Measurements from ENCODE around the gene SEPTIN5.
A peak's percentile ranks its signal among the peaks of the same experiment; 100 is the strongest.

SEPTIN5 gene

DNA sequence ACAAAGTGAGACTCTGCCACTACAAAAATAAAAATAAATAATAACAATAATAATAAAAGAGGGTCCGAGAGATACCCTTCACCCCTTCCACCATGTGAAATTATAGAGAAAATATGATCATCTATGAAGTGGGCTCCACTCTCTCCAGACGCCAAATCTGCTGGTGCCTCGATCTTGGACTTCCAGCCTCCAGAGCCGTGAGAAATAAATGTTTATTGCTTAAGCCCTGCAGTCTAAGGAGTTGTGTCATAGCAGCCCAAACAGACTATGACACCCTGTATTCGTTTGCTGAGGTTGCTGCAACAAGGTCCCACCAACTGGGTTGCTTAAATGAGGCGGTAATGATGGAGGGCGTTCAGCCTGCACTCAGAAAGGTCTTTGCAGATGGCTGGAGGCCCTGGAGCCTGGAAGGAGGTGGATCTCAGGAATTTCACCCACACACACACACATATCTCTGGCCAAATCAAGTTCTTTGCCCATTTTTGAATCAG is 7.6 kb upstream of the SEPTIN5 start:
- DNase-seq, result no peak

DNA sequence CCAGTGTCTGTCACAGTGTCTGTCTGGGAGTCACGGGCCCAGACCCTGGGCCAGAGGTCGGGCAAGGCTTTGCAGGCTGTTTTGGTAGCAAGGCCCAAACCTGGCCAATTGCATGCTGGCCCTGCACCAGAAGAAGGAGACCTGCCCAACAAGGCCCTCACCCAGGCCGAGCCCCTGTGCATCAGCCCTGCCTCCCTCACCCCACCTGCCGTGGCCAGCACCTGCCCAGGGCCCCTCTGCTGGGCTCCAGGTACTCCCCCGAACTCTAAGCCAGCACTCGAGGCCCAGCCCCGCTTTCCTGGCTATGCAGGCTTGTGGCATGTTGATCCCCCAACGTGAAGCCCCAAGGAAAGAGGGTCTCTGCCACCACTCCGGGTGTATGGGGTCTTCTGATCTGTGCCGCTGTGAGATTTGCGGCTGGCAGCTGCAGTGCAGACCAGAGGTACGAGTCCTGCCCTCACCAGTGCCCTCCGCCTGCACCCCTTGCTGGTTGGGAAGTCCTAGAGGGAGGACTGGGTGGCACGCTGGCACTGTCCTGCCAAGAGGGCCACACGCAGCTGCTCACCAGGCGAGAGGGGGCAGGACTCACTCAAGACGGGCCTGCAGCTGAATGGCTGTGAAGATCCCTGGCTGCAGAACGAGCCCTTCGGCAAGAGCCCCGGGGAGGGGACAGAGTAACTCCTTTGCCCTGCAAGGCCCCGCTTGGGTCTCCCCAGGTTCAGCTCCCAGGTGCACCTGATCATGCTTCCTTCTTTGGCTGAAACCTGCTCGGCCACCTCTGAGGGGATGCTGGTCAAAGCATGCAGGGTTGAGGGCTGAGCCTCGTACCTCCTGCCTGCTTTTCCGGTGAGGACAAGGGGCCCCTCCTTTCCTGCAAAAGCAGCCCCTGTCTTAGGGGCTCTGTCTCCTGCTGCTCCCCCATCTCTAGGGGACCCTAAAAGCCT is 6.7 kb upstream of the SEPTIN5 start:
- DNase-seq, result no peak

DNA sequence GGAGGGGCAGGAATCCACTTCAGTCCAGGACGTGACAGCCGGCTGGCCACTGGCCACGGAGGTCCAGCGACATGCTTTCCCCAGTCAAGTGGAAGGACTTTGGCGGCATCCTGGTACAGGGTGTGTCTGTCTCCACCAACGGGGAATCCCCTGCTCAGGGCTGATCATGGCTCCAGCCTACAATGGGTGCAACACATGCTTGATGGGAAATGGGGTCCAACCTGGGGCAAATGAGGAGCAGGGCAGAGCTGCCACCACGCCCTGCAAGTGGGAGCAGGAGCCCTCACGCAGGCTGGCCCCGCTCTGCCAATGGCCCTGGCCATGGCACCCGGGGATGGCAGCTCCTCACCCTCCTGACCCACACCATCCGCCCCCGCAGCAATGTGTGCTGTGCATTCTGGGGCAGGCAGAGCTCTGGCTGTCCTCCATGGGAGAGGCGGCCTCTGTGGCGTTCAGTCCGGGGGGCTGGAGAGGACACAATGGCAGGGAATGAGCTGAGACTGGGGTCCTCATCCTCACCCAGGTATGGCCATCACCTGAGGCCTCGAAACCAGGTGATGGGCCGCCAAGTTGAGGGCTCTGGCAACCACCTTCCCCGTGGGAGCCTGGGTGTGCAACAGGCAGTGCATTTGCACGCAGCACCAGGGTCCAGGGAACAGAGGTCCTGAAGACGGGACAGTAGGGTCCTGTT is 5.8 kb upstream of the SEPTIN5 start:
- DNase-seq, result no peak

DNA sequence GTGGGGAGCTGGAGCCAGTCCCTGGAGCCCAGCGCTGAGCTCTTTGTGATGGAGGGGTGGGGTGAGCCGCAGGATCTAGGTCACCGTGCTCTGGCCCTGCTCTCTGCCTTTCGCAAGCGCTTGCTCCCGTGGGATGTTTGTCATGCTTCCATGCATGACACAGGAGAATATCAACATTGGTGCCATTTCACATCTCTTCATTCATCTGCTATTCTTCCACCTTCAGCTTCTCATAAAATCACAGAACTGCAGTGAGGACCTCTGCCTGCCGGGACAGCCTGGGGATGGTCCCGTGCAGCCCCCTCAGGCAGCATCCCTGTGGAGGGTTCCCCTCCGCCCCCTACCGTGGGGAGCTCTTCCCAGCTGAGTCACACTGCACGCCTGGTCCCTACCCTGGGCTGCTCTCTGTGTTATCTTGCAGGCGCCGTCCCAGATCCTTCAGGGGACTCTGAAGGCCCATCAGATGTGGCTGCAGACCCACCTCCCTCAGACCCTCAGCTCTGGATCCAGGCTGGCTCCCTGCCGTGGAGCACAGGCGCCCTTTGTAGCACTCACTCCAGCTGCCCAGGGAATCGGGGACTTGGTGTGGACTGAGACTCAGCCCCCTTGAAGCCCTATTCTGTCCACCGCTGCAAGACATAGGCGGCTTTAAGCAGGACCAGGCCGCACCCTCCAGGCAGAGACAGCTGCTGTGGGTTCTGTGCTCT is 5.1 kb upstream of the SEPTIN5 start:
- no peak for DNase-seq

DNA sequence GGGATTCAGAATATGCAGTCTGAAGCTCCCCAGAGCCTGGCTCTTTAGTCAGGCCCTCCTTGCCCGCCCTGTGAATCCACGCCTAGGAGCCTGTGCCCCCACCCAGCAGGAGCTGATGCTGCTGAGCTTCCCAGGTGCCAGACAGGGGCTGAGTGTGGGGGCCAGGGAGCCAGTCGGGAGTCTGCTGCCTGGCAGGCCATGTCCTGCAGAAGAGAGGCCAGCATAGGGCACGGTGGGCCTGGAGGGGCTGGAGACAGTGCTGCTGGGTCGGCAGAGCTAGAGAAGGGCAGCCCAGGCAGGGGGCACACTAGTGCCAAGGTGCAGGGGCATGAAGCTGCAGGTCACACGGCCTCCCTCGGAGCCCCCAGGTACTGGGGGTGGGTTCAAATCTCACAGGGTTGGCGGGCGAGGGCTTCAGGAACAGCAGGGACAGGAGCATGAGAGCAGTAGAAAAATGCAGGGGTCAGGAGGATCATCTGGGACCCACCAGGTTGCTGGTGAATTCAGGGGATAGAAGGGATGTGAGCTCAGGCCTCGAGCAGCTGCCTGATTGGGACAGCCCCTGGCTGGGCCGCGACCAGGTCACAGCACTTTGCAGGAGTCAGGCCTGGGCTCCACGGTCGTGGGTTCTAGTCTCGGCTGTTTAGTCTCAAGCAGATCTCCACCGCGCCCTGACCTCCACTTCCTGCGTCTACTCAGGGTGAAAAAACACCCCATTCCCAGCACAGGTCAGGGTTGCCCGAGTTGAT is 4.1 kb upstream of the SEPTIN5 start:
- no peak for DNase-seq

DNA sequence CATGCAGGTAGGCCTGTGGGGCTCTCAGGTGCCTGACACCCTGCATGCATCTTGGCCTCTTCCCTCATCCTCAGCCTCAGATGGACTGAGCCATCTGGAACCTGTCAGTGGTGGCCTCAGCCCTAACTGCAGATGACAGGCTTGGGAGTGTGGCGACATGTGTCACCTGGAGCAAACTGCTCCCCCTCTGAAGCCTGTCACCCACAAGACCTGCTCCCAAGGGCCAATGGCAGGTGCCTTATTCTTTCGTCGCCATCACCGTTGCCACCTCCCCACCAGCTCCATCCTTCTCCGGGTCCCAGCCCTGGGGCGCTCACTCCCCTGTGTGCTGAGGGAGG is 3.6 kb upstream of the SEPTIN5 start:
- DNase-seq, result no peak

DNA sequence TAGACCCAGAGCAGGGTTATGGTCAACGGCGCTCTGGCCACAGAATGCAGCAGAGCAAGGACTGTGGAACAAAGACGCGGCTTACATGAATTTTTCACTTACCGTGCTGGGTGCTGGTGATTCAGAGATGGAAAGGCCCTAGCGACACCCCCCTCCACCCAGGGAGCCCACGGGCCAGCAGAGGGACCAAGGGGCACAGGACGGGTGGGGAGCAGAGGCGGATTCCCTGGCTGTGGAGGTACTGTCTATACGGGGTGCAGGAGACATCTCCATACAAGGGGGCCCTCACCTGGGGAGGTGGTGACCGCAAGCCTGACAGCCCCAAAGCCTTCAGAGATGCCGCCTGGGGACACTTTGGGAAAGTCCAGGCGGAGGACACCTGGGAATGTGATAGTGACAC is 1.1 kb upstream of the SEPTIN5 start:
- no peak for DNase-seq

DNA sequence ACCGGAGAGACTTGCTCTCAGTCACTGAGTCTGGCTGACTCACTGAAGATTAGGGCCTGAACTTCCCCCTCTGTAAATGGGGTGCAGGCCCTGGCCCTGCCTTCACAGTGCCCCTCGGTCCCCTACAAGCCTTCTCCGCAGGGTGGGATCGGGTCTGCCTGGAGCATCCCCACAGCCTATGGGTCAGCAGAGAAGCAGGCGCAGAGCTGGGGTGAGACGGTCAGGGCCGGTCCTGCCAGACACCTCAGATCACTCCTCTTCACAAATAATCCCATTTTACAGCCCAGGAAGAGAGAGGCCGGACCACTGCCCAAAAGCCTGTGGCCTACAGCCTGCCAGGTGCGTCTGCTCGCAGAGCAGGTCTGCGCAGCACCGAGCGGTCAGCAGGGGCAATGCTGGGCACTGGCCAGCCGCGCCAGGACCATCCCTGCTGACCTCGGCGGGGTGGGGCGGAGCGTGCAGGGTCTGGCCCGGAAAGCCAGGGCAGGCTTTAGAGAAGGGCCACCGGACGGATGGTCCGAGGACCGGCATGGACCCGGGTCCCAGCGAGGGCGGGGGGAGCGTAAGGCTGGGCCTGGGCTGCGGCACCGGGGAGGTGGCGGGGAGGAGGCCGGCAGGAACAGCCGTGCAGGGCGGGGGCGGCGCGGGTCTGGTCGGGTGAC is 522 bp upstream of the SEPTIN5 start:
- no peak for DNase-seq

DNA sequence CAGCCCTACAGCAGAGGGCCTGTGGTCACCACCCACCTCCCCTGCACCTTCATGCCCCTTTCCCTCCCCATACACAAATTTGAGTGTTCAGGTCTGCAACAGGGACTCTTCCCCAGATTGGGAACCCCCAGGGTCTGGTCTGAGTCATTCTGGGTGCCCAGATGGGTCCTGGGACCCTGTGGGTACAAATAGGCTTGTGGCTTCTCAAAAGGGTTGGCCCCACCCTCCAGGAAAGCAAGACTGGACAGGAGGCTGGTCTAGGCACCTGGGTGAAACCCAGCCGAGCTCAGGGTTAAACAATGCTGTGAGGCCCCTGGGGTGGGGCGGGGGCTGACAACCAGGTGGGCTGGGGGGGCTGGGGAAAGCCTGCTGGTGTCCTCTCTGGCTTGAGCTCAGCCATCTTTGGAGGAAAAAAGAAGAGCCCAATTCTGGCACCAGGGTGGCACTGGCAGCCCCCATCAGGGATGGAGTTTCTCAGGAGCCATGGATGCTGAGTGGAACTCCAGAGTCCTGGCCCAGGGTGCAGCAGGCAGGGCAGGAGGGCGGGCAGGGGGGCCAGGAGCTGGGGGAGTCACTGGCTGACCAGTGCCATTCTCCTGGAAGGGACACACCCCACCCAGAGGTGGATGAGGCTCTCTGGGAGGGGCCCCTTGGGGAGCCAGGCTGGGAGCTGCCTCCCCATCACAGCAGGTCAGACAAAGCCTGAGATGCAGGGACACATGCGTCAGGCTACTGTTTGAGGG is 1.1 kb downstream of the SEPTIN5 start:
- DNase-seq, result no peak

DNA sequence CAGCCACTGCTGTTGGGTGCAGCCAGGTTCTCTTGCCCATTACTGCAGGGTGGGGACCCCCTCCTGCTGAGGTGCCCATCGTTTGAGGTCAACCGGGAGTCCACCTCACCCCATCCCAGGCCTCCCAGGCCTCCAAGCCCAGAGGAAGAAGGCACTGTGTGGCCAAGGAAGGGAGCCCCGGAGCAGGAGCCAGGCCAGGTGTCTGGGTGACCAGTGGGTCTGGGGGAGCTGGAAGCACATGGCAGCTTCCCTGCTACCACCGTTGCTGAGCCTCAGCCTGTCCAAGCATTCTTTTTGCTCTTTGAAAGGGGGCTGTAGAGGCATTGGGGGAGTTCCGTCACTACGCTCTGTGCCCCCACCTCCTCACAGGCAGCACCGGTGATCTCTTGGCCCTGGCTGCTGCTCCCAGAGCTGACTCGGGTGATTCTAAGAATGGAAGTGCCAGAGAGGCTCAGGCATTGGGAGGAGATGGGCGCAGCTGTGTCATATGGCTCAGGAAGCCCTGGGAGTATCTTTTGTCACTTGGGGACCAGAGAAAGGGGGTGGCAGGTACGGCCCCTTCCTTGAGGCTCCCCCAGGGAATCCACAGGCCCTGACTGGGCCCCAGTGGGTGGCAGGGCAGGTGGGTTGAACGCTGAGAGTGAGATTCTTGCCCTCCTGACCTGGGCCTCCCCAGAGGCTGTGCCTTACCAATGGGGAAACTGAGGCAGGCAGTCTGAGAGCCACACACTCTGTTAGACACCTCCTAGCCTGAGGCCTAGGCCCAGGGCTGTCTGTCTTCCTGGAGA is 1.9 kb downstream of the SEPTIN5 start:
- no peak for DNase-seq

DNA sequence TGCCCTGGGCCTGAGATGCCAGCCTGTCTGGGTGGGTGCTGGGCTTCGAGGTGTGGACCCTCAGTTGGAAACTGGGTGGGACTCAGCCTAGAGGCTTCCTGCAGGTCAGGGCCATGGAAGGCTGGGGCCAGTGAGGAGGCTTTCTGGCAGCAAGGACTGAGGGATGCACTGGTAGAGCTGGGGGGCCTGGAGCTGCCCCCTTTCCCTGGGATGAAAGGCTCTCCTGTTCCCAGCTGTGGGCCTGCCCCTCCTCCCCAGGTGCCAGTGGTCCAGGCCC is 2.5 kb downstream of the SEPTIN5 start:
- DNase-seq, result no peak

DNA sequence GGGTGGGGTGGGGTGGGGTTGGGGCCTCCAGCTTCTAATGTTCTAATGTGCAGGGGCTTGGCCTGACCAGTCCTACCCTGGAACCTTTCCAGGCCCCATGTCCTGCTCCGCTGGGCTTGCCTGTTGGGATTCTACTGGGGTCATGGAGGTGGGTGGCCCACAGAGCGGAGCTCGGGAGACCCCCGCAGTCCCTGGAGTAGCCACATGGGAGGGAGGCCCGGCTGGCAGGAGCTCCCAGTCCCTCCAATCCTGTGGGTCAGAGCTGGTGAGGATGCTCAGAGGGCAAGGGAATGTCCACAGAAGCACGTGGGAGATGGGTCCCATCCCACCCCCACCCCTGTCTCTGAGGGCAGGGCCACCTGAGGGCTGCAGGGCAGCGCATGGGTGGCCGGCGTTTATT is 2.9 kb downstream of the SEPTIN5 start:
- DNase-seq, result no peak

DNA sequence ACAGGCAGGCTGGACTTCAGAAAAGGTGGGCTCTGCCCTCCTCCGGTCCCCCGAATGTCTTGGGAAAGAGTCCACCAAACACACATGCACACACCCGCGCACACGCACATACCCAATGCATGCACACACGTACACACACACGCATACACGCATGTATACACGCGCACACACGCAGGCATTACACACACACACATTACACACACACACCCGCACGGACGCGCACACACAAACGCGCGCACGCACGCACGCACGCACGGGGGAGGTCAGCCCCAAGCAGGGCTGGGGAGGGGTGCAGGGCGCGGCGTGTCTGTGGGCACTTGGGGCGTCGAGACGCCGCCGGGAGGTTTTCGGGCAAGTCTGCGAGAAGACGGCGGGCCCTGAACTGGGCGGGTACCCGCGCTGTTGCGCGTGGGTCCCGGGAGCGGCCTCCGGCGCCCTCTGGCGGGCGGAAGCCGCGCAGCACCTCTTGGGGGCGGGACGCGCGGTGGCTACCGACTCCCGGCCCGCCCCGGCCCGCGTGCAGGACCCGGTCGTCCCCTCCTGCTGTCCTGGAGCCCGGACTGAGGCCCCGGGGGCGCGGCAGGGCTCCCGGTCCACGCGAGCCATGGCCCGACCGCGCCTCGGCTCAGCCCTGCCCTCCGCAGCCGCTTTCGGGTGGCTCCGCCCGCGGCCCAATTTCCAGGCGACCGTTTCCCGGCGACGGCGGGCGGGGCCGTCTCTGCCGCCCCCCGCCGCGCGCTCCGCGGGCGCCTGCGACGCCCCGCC is 3.6 kb downstream of the SEPTIN5 start:
- DNase-seq, result peak; percentile 78 to 82

DNA sequence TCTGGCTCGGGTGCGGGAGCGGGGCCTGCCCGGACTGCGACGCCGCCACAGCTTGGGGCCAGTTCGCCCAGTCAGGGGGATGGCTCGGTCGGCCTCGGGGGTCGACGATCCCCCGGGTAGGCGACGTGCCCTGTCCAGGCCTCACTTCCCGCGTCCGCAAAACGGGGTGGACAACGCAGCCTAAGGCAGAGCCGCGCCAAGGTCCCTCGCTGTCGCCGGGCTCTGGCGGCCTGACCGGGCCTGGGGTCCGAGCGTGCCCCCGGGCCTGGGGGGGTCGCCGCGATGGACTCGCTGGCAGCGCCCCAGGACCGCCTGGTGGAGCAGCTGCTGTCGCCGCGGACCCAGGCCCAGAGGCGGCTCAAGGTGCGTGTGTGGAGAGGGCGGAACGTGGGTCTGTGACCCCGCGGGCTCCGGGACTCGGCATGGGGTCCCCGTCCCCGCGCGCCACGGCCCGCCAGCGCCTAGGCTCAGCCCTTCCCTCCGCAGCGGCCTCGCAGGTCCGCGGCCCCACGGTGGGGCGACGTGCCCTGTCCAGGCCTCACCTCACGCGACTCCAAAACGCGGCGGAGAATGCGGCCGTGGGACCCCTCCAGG is 4.2 kb downstream of the SEPTIN5 start:
- no peak for DNase-seq

DNA sequence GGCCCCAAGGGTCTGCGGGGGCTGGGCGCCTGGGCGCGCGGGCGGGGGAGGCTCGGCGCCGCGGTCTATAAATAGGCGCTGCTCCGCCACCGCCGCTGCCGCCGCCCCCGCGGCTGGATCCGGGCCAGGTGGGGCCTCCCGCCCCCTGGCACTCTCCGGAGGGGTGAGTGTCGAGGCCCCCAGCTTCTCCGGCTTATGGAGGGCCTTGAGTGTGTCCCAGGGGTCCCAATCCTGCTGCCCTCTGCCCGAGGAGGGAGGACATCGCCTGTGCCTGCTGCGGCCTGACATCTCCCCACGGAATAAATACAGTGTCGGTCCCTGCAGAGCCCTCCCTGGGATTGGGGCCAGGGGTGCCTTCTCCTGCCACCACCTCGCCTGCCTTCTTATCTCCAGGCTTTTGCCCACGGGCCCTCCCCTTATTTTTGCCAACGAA is 4.8 kb downstream of the SEPTIN5 start:
- no peak for DNase-seq

DNA sequence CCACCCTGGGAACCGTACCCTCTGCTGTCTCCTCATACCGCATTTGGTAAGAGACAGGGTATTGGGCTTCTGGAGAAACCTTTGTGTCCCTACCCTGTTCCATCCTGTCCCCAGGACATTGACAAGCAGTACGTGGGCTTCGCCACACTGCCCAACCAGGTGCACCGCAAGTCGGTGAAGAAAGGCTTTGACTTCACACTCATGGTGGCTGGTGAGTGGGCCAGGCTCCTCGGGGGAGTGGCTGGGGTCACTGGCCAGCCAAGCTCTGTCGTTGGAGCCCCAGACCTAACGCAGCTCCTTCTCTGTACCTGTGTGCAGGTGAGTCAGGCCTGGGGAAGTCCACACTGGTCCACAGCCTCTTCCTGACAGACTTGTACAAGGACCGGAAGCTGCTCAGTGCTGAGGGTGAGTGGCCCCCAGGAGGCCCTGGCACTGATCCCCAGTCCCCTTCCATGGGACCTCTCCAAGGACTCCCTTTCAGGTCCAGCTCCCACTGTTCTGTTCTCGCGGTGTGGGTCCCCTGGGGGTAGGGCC is 5.3 kb downstream of the SEPTIN5 start:
- DNase-seq, result no peak

DNA sequence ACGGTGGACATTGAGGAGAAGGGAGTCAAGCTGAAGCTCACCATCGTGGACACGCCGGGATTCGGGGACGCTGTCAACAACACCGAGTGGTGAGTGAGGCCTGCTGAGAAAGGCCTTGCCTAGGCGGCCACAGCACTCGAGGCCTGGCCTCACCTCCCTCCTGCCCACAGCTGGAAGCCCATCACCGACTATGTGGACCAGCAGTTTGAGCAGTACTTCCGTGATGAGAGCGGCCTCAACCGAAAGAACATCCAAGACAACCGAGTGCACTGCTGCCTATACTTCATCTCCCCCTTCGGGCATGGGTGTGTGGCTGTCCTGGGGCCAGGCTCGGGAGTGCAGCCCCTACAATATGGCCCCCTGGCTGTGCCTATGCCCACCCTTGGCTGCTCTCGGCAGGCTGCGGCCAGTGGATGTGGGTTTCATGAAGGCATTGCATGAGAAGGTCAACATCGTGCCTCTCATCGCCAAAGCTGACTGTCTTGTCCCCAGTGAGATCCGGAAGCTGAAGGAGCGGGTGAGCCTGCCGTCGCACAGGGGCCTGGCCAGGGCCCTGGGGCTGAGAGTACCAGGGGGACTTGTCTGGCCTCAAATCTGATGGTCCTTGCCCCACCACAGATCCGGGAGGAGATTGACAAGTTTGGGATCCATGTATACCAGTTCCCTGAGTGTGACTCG is 6.0 kb downstream of the SEPTIN5 start:
- DNase-seq, result no peak

DNA sequence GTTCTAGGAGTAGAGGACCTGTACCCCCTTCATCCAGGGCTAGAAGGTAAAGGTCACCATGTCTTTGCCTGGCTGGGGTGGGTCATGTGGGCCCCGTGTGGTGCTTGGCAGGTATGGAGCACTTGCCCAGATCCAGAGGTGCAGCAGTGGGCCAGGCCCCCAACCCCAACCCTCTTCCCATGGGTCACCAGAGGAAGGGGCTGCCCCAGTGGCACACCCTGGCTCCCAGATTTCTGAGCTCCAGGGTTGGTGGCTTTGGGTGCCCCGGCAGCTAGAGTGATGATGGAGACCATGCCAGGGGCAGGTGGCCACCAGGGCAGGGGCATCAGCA is 6.7 kb downstream of the SEPTIN5 start:
- no peak for DNase-seq

All from CD4-positive, alpha-beta T cell treated with Interleukin-4 for 1 hour (primary cell).